Measurements from ENCODE around the gene NUDCD3. TPM values are rescaled to one million over a fixed set of nuclear protein-coding genes. Genes with fewer than 3 reads are reported as not detected.

The NUDCD3 gene
- total RNA-seq, 1 donor from 2014 or later, result 35.4 TPM

GRCh38 chr7:44438816-44439215 lies 51.6 kb downstream of the NUDCD3 start:
- H3K9me3 Mint-ChIP-seq, result no peaks in the 10 kb centered on the region

GRCh38 chr7:44434201-44434600 lies 56.3 kb downstream of the NUDCD3 start:
- peaks cover 11% of the 10 kb centered on the region for H3K79me2 ChIP-seq (ENCODE audit: low read depth)
- no peak for DNase-seq (ENCODE audit: low spot score)
- no peaks in the 10 kb centered on the region for H3F3A ChIP-seq (ENCODE audit: low read depth)
- H3K36me3 ChIP-seq, result no peaks in the 10 kb centered on the region
- H3K9ac ChIP-seq, result no peak overlapping the region
- Mint-ChIP-seq H3K27ac (no peak overlapping the region), H3K9me3 (no peaks in the 10 kb centered on the region), H3K4me3 (no peak overlapping the region), H3K36me3 (peaks cover 5% of the 10 kb centered on the region), H3K27me3 (ENCODE audit: insufficient read depth, low read depth) (peaks cover 2% of the 10 kb centered on the region), H3K4me1 (peaks cover 3% of the 10 kb centered on the region)
- H3K4me1 ChIP-seq, result no peaks in the 10 kb centered on the region
- H2AFZ ChIP-seq (replicated peaks), result no peak overlapping the region
- peaks cover 40% of the 10 kb centered on the region for H4K20me1 ChIP-seq (ENCODE audit: low read depth)
- no peak overlapping the region for H3K4me2 ChIP-seq
- no peaks in the 10 kb centered on the region for H3K9me3 ChIP-seq (ENCODE audit: low read depth)
- no peak overlapping the region for H3K4me3 ChIP-seq
- H3K27ac ChIP-seq, result no peak overlapping the region
- TF ChIP-seq CTCF (IDR thresholded peaks at IDR 0.05) (no peak), EZH2phosphoT487 (IDR thresholded peaks at IDR 0.05) (no peak), EZH2 (IDR thresholded peaks at IDR 0.05) (no peak)
- no peaks in the 10 kb centered on the region for H3K27me3 ChIP-seq

More at GRCh38 chr7:44438816-44439215, 51.6 kb downstream of the NUDCD3 start:
- no peak overlapping the region for H3K4me2 ChIP-seq
- no peaks in the 10 kb centered on the region for H3K27me3 ChIP-seq
- H3K9ac ChIP-seq, result no peak overlapping the region
- peaks cover 30% of the 10 kb centered on the region for H3K79me2 ChIP-seq (ENCODE audit: low read depth)
- peaks cover 3% of the 10 kb centered on the region for H3K36me3 Mint-ChIP-seq
- H3F3A ChIP-seq (ENCODE audit: low read depth), result no peaks in the 10 kb centered on the region
- H3K4me1 ChIP-seq, result no peaks in the 10 kb centered on the region
- H3K4me3 ChIP-seq, result no peak overlapping the region
- no peak for DNase-seq (ENCODE audit: low spot score)
- TF ChIP-seq EZH2phosphoT487 (IDR thresholded peaks at IDR 0.05) (no peak), EZH2 (IDR thresholded peaks at IDR 0.05) (no peak), CTCF (IDR thresholded peaks at IDR 0.05) (no peak)
- H3K27ac ChIP-seq, result no peak overlapping the region
- peaks cover 34% of the 10 kb centered on the region for H4K20me1 ChIP-seq (ENCODE audit: low read depth)
- no peak overlapping the region for H2AFZ ChIP-seq (replicated peaks)
- H3K27ac Mint-ChIP-seq, result no peak overlapping the region
- no peak overlapping the region for H3K4me3 Mint-ChIP-seq
- H3K9me3 ChIP-seq (ENCODE audit: low read depth), result no peaks in the 10 kb centered on the region
- H3K36me3 ChIP-seq, result no peaks in the 10 kb centered on the region
- H3K4me1 Mint-ChIP-seq, result no peaks in the 10 kb centered on the region
- H3K27me3 Mint-ChIP-seq (ENCODE audit: insufficient read depth, low read depth), result peaks cover 2% of the 10 kb centered on the region

GRCh38 chr7:44433255-44434022 lies 57.0 kb downstream of the NUDCD3 start:
- Histone ChIP-seq H3K9ac (no peak overlapping the region), H2AFZ (replicated peaks) (no peak overlapping the region), H3K9me3 (ENCODE audit: low read depth) (no peaks in the 10 kb centered on the region), H4K20me1 (ENCODE audit: low read depth) (peaks cover 40% of the 10 kb centered on the region), H3K4me1 (no peaks in the 10 kb centered on the region), H3K36me3 (no peaks in the 10 kb centered on the region), H3K27ac (no peak overlapping the region), H3F3A (ENCODE audit: low read depth) (no peaks in the 10 kb centered on the region), H3K27me3 (no peaks in the 10 kb centered on the region), H3K4me2 (no peak overlapping the region), H3K79me2 (ENCODE audit: low read depth) (peaks cover 17% of the 10 kb centered on the region), H3K4me3 (no peak overlapping the region)
- no peak for DNase-seq (ENCODE audit: low spot score)
- TF ChIP-seq CTCF (IDR thresholded peaks at IDR 0.05) (no peak), EZH2phosphoT487 (IDR thresholded peaks at IDR 0.05) (no peak)
- Mint-ChIP-seq H3K27me3 (ENCODE audit: insufficient read depth, low read depth) (peaks cover 2% of the 10 kb centered on the region), H3K4me3 (no peak overlapping the region), H3K9me3 (no peaks in the 10 kb centered on the region), H3K36me3 (peaks cover 4% of the 10 kb centered on the region), H3K27ac (no peak overlapping the region), H3K4me1 (peaks cover 3% of the 10 kb centered on the region)
